OCI-LY7 (cell line): ENCODE data around the gene KLK6. TPM values are rescaled to one million over a fixed set of nuclear protein-coding genes. Genes with fewer than 3 reads are reported as not detected.

Experiments
- BruUV-seq: library from RNA; stranded (reverse); fragments of 400-500 nt; replicated peaks from 2 replicates; lab custom pipeline; 2021; lab: Mats Ljungman, UMichigan
- CTCF ChIA-PET: fragments of 300-600 bp; sonication (Branson Sonifier 250); formaldehyde crosslinking; loops from one replicate; lab custom pipeline; 2022; ENCODE audit warnings: antibody characterized with exemption; ENCODE audit not compliant: unreplicated experiment; lab: Charles Lee
- POLR2A ChIA-PET: fragments of 300-600 bp; sonication (Branson Sonifier 250); formaldehyde crosslinking; loops from one replicate; lab custom pipeline; 2022; ENCODE audit warnings: antibody characterized with exemption; lab: Charles Lee
- DNase-seq: peaks from one replicate; pipeline ENCODE4 v3.0.0-alpha.2; 2015; ENCODE audit warnings: low spot score
- H2AFZ ChIP-seq: fragments of 200-600 bp; sonication (generic), shearing (Covaris generic); 2 replicates; pipeline ENCODE4 v1.6.1; 2014; ENCODE audit warnings: mild to moderate bottlenecking, antibody characterized with exemption, low read length, moderate library complexity
- H3K27ac ChIP-seq: fragments of 200-600 bp; sonication (generic); 2 replicates; pipeline ENCODE4 v1.5.1; 2014; ENCODE audit warnings: mixed run types, low read depth, mild to moderate bottlenecking, moderate library complexity, low read length, inconsistent platforms; ENCODE audit not compliant: poor library complexity, severe bottlenecking
- H3K36me3 ChIP-seq: fragments of 200-600 bp; sonication (generic); 2 replicates; pipeline ENCODE4 v1.6.1; 2014; ENCODE audit warnings: mild to moderate bottlenecking, antibody characterized with exemption, low read length, moderate library complexity, mixed read lengths; ENCODE audit not compliant: insufficient read depth
- H3K4me1 ChIP-seq: fragments of 200-600 bp; sonication (generic); 2 replicates; pipeline ENCODE4 v1.5.1; 2014; ENCODE audit warnings: mild to moderate bottlenecking, low read length; ENCODE audit not compliant: insufficient read depth, poor library complexity, severe bottlenecking
- H3K4me2 ChIP-seq: fragments of 200-600 bp; sonication (generic); 2 replicates; pipeline ENCODE4 v1.6.1; 2014; ENCODE audit warnings: mild to moderate bottlenecking, low read length
- H3K4me3 ChIP-seq: fragments of 200-600 bp; sonication (generic); 2 replicates; pipeline ENCODE4 v1.5.1; 2014; ENCODE audit warnings: mild to moderate bottlenecking, low read depth, low read length; ENCODE audit not compliant: poor library complexity, severe bottlenecking
- H3K79me2 ChIP-seq: fragments of 200-600 bp; sonication (generic); 2 replicates; pipeline ENCODE4 v1.6.1; 2016; ENCODE audit warnings: low read depth, mild to moderate bottlenecking, low read length, moderate library complexity, mixed read lengths; ENCODE audit not compliant: insufficient read depth
- H3K9me2 ChIP-seq: fragments of 200-600 bp; sonication (generic); 2 replicates; pipeline ENCODE4 v1.6.1; 2016; ENCODE audit warnings: mild to moderate bottlenecking, low read length, mixed read lengths; ENCODE audit not compliant: insufficient read depth
- H3K9me3 ChIP-seq: fragments of 200-600 bp; sonication (generic); 2 replicates; pipeline ENCODE4 v1.6.1; 2014; ENCODE audit warnings: mild to moderate bottlenecking, mixed run types, low read length, mixed read lengths
- H4K20me1 ChIP-seq: fragments of 200-600 bp; sonication (generic); 2 replicates; pipeline ENCODE4 v1.6.1; 2014; ENCODE audit warnings: mild to moderate bottlenecking, antibody characterized with exemption, low read length, moderate library complexity, mixed read lengths; ENCODE audit not compliant: insufficient read depth
- EZH2phosphoT487 ChIP-seq: fragments of 200-600 bp; sonication (generic); IDR thresholded peaks from 2 replicates; pipeline ENCODE4 v1.6.1; 2018; ENCODE audit warnings: low read depth, borderline replicate concordance, mild to moderate bottlenecking, mixed run types, antibody characterized with exemption, low read length, moderate library complexity, mixed read lengths
- intact Hi-C: fragments of 100-400 bp; cut with micrococcal nuclease; formaldehyde crosslinking; loops from one replicate; pipeline ENCODE4 v1.10.0; 2022; ENCODE audit not compliant: unreplicated experiment
- total RNA-seq, 2 experiments: library from RNA; depleted of rRNA in 1 of 2; stranded (reverse); fragments of >200 nt in 1 of 2; shearing (Covaris generic) in 1 of 2; gene quantifications; 2 replicates each; pipeline ENCODE4 v1.2.3, GENCODE V29; 2014 to 2022
- TF ChIP-seq, protein P1 (sequence below): fragments of 200-600 bp; sonication (generic); conservative IDR thresholded peaks from 2 replicates; pipeline ENCODE4 v1.5.1; 2014; ENCODE audit warnings: mild to moderate bottlenecking, antibody characterized with exemption, low read length, moderate library complexity, mixed read lengths

The KLK6 gene
- total RNA-seq, 2 experiments from 2014 or later = not detected

DNA sequence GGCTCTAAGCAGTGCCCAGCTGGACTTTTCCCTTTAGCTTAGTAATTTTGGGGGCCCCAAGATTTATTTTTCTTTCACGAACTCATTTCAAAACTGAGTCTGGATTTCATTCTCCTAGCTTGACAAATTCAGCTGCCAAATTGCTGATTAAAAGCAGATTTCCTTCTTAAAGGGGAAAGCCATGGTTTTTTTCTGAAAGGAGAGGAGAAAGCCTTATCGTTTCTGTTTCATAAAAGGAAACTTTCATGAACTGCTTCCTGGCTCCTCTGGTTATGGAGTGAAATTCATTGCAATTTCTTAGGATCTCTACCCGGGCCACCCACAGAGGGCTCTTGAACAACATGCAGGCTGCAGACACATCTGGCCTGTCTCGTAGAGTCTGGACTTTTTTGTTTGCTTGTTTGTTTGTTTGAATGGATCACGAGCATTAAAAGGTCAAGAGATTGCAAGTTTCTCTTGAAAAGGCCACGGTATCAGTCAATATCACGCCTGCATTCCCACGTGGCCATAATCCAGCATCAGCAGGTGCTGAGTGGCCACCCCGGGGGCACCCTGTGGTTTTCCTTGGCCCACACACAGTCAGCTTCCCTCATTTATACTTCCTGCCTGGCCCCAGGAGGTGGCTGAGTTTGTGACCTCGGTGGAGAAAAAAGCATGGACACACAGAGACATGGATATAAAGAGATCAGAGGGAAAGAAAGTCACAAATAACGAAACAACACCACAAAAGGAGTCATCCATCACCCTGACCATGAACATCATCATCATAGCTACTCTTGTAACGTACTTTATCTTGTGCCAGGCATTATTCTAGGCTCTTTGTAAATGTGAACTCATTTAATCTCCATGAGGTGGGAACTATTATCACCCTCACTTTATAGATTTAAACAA, 47.7 kb downstream of the KLK6 start:
- ChIA-PET POLR2A (interaction anchor here (0.6 kb wide), 1 partner anchor 24 kb away, joined by 3 read pairs; no protein-coding TSS in a partner anchor), CTCF (interaction anchor here (0.5 to 0.6 kb wide), 2 partner anchors 13 to 53 kb away, joined by 3 to 8 read pairs; no protein-coding TSS in a partner anchor)
- no peak overlapping the region for H3K4me2 ChIP-seq
- no peak overlapping the region for H2AFZ ChIP-seq
- H3K9me3 ChIP-seq = no peaks in the 10 kb centered on the region
- no peak overlapping the region for H3K4me3 ChIP-seq
- DNase-seq = no peak
- no peaks in the 10 kb centered on the region for H3K4me1 ChIP-seq
- no peaks in the 10 kb centered on the region for H4K20me1 ChIP-seq
- H3K27ac ChIP-seq = no peak overlapping the region
- TF ChIP-seq EZH2phosphoT487 = no peak
- TF ChIP-seq, protein P1, sequence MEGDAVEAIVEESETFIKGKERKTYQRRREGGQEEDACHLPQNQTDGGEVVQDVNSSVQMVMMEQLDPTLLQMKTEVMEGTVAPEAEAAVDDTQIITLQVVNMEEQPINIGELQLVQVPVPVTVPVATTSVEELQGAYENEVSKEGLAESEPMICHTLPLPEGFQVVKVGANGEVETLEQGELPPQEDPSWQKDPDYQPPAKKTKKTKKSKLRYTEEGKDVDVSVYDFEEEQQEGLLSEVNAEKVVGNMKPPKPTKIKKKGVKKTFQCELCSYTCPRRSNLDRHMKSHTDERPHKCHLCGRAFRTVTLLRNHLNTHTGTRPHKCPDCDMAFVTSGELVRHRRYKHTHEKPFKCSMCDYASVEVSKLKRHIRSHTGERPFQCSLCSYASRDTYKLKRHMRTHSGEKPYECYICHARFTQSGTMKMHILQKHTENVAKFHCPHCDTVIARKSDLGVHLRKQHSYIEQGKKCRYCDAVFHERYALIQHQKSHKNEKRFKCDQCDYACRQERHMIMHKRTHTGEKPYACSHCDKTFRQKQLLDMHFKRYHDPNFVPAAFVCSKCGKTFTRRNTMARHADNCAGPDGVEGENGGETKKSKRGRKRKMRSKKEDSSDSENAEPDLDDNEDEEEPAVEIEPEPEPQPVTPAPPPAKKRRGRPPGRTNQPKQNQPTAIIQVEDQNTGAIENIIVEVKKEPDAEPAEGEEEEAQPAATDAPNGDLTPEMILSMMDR = no peak
- H3K79me2 ChIP-seq = no peaks in the 10 kb centered on the region
- no peaks in the 10 kb centered on the region for H3K9me2 ChIP-seq
- BruUV-seq = no TSS peak
- intact Hi-C loops = loop anchor here (1.0 to 5.0 kb wide), 2 partner anchors 15 to 139 kb away; no protein-coding TSS in a partner anchor
- no peaks in the 10 kb centered on the region for H3K36me3 ChIP-seq

DNA sequence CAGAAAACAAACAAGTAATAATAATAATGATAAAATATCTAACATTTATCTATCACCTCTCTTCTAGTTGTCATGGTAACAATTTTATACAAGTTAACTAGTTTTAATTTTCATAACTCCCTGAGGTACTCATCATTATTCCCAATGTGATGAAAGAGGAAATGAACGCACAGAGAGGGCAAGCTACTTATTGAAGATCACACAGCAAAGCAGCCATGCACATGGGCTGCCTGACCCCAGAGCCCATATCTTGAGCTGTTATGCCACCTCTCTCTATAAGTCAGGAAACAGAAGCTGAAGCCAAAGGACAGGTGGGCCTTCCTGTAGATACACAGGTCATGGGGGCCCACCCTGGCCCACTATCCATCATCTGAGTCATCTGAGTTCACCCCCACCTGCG, 53.3 kb downstream of the KLK6 start:
- TF ChIP-seq, protein P1 = no peak
- TF ChIP-seq EZH2phosphoT487 = no peak
- H3K36me3 ChIP-seq = no peaks in the 10 kb centered on the region
- no peak overlapping the region for H2AFZ ChIP-seq
- DNase-seq = no peak
- H3K9me2 ChIP-seq = no peaks in the 10 kb centered on the region
- H4K20me1 ChIP-seq = no peaks in the 10 kb centered on the region
- ChIA-PET CTCF (no interaction called here), POLR2A (no interaction called here)
- no peak overlapping the region for H3K4me3 ChIP-seq
- no TSS peak for BruUV-seq
- no peak overlapping the region for H3K27ac ChIP-seq
- H3K4me1 ChIP-seq = no peaks in the 10 kb centered on the region
- intact Hi-C loops = no loop called here
- no peak overlapping the region for H3K4me2 ChIP-seq
- no peaks in the 10 kb centered on the region for H3K79me2 ChIP-seq
- no peaks in the 10 kb centered on the region for H3K9me3 ChIP-seq
